K562 (cell line): ENCODE results near the gene RNF44.

ENCODE experiments used
- CREM ChIP-seq: IDR thresholded peaks from 2 replicates; pipeline ENCODE4 v1.6.1; 2014; ENCODE audit warnings: antibody characterized with exemption, low read depth
- EP300 ChIP-seq: IDR thresholded peaks from 2 replicates; pipeline ENCODE4 v1.6.1; 2012; ENCODE audit warnings: low read length, improper control_type of control experiment
- ETV6 ChIP-seq, 3 experiments: fragments of 150-350 bp in 1 of 3; sonication (generic) in 1 of 3; formaldehyde crosslinking in 1 of 3; IDR thresholded peaks; 2 replicates each; pipeline versions ENCODE4 v1.6.1 to v1.8.0; 2014 to 2022; ENCODE audit warnings: borderline replicate concordance in 2 of 3, low read depth in 2 of 3, antibody characterized with exemption in 1 of 3, low read length in 1 of 3, mild to moderate bottlenecking in 1 of 3, missing genetic modification reagents in 1 of 3
- FOSL1 ChIP-seq: fragments of 200-800 bp; sonication (Bioruptor generic); conservative IDR thresholded peaks from 2 replicates; pipeline ENCODE4 v1.6.1; 2016; ENCODE audit warnings: missing genetic modification characterization, missing compliant biosample characterization
- POLR2AphosphoS5 ChIP-seq: IDR thresholded peaks from 2 replicates; pipeline ENCODE4 v1.6.1; 2011; ENCODE audit warnings: mild to moderate bottlenecking, low read depth, low read length, moderate library complexity; ENCODE audit not compliant: control insufficient read depth, insufficient read depth
- TARDBP ChIP-seq: fragments of 450-650 bp; IDR thresholded peaks from 2 replicates; pipeline ENCODE4 v1.6.1; 2016
- TBP ChIP-seq: optimal IDR thresholded peaks from 2 replicates; pipeline ENCODE3; 2011; ENCODE audit warnings: low read depth, low read length, improper control_type of control experiment
- ZNF121 ChIP-seq: sonication (generic); formaldehyde crosslinking; conservative IDR thresholded peaks from 2 replicates; pipeline ENCODE4 v1.8.0; 2022; ENCODE audit warnings: missing genetic modification reagents
- ZNF24 ChIP-seq: fragments of 450-650 bp; IDR thresholded peaks from 2 replicates; pipeline ENCODE4 v1.6.1; 2016
- TF ChIP-seq, protein P1 (sequence below): sonication (generic); formaldehyde crosslinking; IDR thresholded peaks from 2 replicates; pipeline ENCODE4 v1.8.0; 2022; ENCODE audit warnings: mild to moderate bottlenecking, missing genetic modification reagents
- TF ChIP-seq, protein P2 (sequence below): IDR thresholded peaks from 2 replicates; pipeline ENCODE4 v1.6.1; 2011; ENCODE audit not compliant: insufficient read length; ENCODE audit errors: extremely low read depth

DNA sequence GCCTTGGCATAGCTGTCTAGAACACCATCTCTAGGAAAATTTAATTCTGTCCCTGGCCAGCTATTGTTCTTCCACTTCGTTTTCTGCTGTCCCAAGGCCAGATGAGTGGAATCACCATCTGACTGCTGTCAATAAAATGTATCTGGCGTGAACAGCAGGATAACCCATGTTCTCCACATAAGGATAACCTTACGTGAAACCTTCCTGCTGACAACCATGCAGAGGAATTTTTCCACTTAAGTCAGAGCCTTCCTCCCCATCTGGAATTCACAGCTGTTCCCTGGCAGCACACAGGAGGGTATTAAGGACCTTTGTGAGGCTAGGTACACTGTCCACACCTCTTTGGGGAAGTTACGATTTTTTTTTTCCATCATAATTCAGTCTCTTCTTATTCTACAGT lies 28.6 kb downstream of the RNF44 start:
- TF ChIP-seq ZNF24 (no peak), ZNF121 (CRISPR knock-in tag) (no peak), ETV6 (IDR thresholded peaks at IDR 0.05; ENCODE audit: borderline replicate concordance in 1 of 2, low read depth in 2 of 2, low read length in 1 of 2) (no peak), ETV6 (CRISPR knock-in tag; IDR thresholded peaks at IDR 0.05; ENCODE audit: borderline replicate concordance) (no peak), CREM (no peak), TBP (no peak), POLR2AphosphoS5 (no peak), TARDBP (no peak), EP300 (no peak), FOSL1 (tag) (no peak)
- TF ChIP-seq, protein P1, sequence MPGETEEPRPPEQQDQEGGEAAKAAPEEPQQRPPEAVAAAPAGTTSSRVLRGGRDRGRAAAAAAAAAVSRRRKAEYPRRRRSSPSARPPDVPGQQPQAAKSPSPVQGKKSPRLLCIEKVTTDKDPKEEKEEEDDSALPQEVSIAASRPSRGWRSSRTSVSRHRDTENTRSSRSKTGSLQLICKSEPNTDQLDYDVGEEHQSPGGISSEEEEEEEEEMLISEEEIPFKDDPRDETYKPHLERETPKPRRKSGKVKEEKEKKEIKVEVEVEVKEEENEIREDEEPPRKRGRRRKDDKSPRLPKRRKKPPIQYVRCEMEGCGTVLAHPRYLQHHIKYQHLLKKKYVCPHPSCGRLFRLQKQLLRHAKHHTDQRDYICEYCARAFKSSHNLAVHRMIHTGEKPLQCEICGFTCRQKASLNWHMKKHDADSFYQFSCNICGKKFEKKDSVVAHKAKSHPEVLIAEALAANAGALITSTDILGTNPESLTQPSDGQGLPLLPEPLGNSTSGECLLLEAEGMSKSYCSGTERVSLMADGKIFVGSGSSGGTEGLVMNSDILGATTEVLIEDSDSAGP (CRISPR knock-in tag), result no peak
- TF ChIP-seq, protein P2, sequence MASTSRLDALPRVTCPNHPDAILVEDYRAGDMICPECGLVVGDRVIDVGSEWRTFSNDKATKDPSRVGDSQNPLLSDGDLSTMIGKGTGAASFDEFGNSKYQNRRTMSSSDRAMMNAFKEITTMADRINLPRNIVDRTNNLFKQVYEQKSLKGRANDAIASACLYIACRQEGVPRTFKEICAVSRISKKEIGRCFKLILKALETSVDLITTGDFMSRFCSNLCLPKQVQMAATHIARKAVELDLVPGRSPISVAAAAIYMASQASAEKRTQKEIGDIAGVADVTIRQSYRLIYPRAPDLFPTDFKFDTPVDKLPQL, result no peak
